ENCODE results near the gene MICALL2. TPM values are rescaled to one million over a fixed set of nuclear protein-coding genes. Genes with fewer than 3 reads are reported as not detected.
A peak's percentile ranks its signal among the peaks of the same experiment; 100 is the strongest.

MICALL2 gene
- total and polyA plus RNA-seq, 12 donors, result 7.9 to 1,057 (median 77.7) TPM

DNA sequence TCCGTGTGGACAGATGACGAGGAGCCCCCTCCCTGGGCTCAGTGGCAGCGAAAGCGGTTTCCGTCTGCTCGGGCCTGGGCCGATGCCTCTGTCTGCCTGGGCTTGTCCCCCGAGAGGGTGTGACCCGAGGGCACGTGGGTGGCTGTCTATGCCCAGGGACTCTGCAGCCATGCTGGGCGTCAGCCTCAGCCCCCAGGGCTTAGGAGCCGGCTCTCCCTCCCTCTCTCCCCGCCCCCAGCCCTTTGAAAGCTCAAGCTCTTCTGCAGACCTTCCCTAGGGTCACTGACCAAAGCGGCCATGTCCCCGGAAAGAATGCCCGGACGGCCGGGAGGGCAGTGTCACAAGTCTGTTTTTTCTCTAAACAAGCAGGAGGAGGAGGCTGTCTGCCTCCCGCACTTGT lies 7.1 kb downstream of the MICALL2 start:
- Histone ChIP-seq H3K27me3 (no peaks in the 10 kb centered on the region), H3K27ac (peak overlapping the region in 2 of 5 donors; percentile 17 to 76), H3K4me1 (replicated peaks in 1 of 2) (peaks cover 24 to 48% of the 10 kb centered on the region in 2 donors), H3K36me3 (replicated peaks in 1 of 2) (peaks cover 0 to 8% of the 10 kb centered on the region in 2 donors), H3K4me3 (no peak overlapping the region), H3K9me3 (replicated peaks in 1 of 3) (no peaks in the 10 kb centered on the region)
- intact Hi-C loops (cut with DNase I), result no loop called here
- no peak for DNase-seq
- WGBS, 4 donors, result 33 to 73% (median 69%) methylated on average over 5 to 19 of the region's 19 CpGs
- TF ChIP-seq, protein P1, sequence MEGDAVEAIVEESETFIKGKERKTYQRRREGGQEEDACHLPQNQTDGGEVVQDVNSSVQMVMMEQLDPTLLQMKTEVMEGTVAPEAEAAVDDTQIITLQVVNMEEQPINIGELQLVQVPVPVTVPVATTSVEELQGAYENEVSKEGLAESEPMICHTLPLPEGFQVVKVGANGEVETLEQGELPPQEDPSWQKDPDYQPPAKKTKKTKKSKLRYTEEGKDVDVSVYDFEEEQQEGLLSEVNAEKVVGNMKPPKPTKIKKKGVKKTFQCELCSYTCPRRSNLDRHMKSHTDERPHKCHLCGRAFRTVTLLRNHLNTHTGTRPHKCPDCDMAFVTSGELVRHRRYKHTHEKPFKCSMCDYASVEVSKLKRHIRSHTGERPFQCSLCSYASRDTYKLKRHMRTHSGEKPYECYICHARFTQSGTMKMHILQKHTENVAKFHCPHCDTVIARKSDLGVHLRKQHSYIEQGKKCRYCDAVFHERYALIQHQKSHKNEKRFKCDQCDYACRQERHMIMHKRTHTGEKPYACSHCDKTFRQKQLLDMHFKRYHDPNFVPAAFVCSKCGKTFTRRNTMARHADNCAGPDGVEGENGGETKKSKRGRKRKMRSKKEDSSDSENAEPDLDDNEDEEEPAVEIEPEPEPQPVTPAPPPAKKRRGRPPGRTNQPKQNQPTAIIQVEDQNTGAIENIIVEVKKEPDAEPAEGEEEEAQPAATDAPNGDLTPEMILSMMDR (IDR thresholded peaks at IDR 0.05), result no peak
- TF ChIP-seq POLR2A (IDR thresholded peaks at IDR 0.05), result no peak

DNA sequence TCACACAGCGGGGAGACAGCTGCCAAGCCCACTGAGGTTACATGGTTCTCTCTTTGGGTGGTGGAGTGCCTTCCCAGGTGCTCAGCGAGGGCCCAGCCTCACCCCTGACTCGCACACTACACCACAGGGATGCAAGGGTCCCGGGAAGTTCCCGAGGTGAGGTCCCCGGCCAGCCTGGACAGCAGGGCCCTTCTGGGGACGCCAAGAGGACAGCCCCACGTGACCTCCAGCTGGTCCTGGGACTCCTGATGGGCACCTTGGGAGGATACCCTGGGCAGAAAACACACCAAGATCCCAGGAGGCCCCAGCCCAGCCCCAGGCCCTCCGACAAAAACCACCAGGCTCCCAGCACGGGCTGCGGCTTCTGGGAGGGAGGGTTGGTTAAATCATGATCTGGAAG lies 8.3 kb downstream of the MICALL2 start:
- no peak for DNase-seq

DNA sequence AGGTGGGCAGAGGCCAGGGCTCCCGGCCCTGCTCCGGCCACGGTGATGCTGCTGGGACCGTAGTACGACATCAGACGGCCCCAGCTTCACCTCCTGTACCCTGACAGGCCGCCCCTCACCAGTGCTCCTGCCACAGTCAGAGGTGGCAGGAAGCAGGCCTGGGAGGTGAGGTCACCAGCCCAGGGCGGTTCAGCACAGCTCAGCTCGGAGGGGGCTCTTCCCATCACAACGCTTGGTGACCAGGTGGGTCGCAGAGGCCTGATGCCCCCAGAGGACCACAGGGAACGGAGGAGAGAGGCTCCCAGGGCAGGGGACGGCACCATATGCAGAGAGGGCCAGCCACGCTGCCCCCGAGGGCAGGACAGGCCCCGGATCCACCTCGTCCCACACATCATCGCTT lies 8.8 kb downstream of the MICALL2 start:
- intact Hi-C loops (cut with DNase I), result no loop called here
- no peak for DNase-seq
- 82 to 87% (median 85%) methylated on average over 15 to 18 of the region's 18 CpGs for WGBS, 4 donors
- peaks cover 12 to 37% of the 10 kb centered on the region in 2 donors for H3K4me1 ChIP-seq (replicated peaks in 1 of 2)
- H3K27me3 ChIP-seq, result no peaks in the 10 kb centered on the region
- H3K4me3 ChIP-seq, result no peak overlapping the region
- H3K9me3 ChIP-seq (replicated peaks in 1 of 3), result no peaks in the 10 kb centered on the region
- TF ChIP-seq, protein P1 (IDR thresholded peaks at IDR 0.05), result no peak
- TF ChIP-seq POLR2A (IDR thresholded peaks at IDR 0.05), result no peak
- peaks cover 0 to 8% of the 10 kb centered on the region in 2 donors for H3K36me3 ChIP-seq (replicated peaks in 1 of 2)
- peak overlapping the region in 2 of 5 donors; percentile 10 to 21 for H3K27ac ChIP-seq

More for the DNA sequence above, 8.3 kb downstream of the MICALL2 start:
- H3K4me1 ChIP-seq (replicated peaks in 1 of 2), result peaks cover 12 to 40% of the 10 kb centered on the region in 2 donors
- WGBS, 4 donors, result 88 to 90% (median 89%) methylated on average over 2 to 11 of the region's 11 CpGs; no CpG with 5 or more reads in 1 of the 4 donors
- H3K27me3 ChIP-seq, result no peaks in the 10 kb centered on the region
- H3K36me3 ChIP-seq (replicated peaks in 1 of 2), result peaks cover 0 to 8% of the 10 kb centered on the region in 2 donors
- H3K9me3 ChIP-seq (replicated peaks in 1 of 3), result no peaks in the 10 kb centered on the region
- no peak overlapping the region for H3K4me3 ChIP-seq
- H3K27ac ChIP-seq, result peak overlapping the region in 2 of 5 donors; percentile 16 to 21
- intact Hi-C loops (cut with DNase I), result no loop called here
- no peak for TF ChIP-seq POLR2A (IDR thresholded peaks at IDR 0.05)
- TF ChIP-seq, protein P1 (IDR thresholded peaks at IDR 0.05), result no peak

DNA sequence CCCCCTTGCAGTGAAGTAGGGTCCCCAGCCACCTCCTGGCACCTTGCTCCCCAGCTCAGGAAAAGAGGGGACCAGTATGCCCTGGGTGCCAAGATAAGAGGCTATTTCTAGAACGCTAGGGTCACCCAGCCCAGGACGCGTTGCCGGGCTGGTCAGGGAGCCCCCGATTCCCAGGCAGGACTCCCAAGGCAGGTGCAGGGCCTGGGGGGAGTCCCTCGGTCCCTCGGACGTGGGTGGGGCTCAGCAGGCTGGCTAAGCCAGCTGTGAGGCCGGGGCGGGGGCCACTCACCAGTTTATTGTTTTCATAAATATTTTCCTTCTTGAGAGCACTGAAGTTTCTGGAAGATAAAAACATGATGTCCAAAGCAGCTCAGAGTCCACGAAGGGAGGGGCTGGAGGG lies 9.3 kb downstream of the MICALL2 start:
- peaks cover 0 to 8% of the 10 kb centered on the region in 2 donors for H3K36me3 ChIP-seq (replicated peaks in 1 of 2)
- no peaks in the 10 kb centered on the region for H3K27me3 ChIP-seq
- DNase-seq, result no peak
- TF ChIP-seq, protein P1 (IDR thresholded peaks at IDR 0.05), result no peak
- no peak for TF ChIP-seq POLR2A (IDR thresholded peaks at IDR 0.05)
- H3K4me3 ChIP-seq, result no peak overlapping the region
- H3K27ac ChIP-seq, result peak overlapping the region in 1 of 5 donors; percentile 34
- H3K9me3 ChIP-seq (replicated peaks in 1 of 3), result no peaks in the 10 kb centered on the region
- 64 to 87% (median 83%) methylated on average over 8 to 11 of the region's 11 CpGs for WGBS, 4 donors
- peaks cover 8 to 37% of the 10 kb centered on the region in 2 donors for H3K4me1 ChIP-seq (replicated peaks in 1 of 2)
- intact Hi-C loops (cut with DNase I), result no loop called here

All from adrenal gland (tissue), 12 donors.